ENCODE measurements around the gene MT3.

MT3 gene

DNA sequence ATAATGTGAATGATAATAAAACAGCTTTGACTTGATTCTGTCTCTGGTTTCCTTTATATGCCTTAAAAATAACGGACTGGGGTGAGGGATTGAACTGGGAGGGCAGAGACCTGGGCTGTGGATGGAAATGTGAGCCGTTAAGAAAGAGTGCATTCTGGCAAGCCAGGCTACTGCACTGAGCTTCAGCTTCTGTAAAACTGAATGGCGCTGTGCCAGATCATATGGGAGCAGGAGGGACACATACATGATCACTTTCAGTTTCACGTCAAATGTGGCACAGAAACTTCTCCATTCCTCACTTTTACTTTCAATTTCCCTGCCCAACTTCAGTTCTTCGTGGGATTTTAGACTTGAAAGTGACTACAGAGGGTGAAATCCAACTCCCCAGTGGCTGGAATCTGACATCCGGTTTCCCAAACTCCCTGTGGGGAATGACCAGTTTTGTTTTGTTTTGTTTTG is 20.2 kb downstream of the MT3 start:
- H3K27ac ChIP-seq (replicated peaks), result peak overlapping the region; percentile 69
- DNase-seq (ENCODE audit: low read depth in 1 of 2, low spot score in 1 of 2), result peak in 1 of 2 experiments; percentile 95
- H3K27me3 ChIP-seq (ENCODE audit: insufficient read depth, poor library complexity, severe bottlenecking), result no peaks in the 10 kb centered on the region
- TF ChIP-seq, protein P1, sequence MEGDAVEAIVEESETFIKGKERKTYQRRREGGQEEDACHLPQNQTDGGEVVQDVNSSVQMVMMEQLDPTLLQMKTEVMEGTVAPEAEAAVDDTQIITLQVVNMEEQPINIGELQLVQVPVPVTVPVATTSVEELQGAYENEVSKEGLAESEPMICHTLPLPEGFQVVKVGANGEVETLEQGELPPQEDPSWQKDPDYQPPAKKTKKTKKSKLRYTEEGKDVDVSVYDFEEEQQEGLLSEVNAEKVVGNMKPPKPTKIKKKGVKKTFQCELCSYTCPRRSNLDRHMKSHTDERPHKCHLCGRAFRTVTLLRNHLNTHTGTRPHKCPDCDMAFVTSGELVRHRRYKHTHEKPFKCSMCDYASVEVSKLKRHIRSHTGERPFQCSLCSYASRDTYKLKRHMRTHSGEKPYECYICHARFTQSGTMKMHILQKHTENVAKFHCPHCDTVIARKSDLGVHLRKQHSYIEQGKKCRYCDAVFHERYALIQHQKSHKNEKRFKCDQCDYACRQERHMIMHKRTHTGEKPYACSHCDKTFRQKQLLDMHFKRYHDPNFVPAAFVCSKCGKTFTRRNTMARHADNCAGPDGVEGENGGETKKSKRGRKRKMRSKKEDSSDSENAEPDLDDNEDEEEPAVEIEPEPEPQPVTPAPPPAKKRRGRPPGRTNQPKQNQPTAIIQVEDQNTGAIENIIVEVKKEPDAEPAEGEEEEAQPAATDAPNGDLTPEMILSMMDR (IDR thresholded peaks at IDR 0.05; ENCODE audit: insufficient read depth, low read length), result no peak
- TF ChIP-seq POLR2AphosphoS5 (IDR thresholded peaks at IDR 0.05; ENCODE audit: low read depth), result peak; percentile 64
- H3K4me3 ChIP-seq (replicated peaks; ENCODE audit: insufficient read depth, low read length), result peak overlapping the region; percentile 60

DNA sequence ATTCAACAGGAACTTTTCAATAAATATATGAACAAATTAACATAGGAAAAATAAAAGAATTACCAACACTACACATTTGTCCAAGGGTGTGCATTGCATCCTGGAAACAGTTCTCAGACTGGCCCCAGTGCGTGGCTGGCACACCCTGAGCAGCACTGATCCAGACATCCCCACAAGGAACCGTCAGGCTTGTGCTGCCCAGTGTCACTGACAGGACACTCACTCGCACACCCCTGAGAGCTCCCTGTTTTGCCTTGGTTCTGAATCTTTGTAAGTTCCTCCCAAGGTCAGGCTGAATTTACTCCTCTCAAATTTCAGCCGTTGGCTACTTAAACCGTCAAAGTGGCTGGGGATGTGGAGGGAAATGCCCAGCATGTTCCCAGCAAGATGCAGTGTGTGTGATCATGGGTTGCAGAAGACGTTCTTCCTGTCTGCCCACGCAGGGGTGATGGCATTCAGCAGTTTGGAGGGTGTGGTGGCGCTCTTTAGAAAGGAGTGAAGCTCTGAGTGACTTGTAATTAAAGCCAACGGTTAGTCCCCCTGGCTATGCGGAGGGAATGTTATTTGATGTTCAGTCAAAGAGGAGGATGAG is 20.8 kb downstream of the MT3 start:
- peak; percentile 45; the same call in 1 of the 2 replicates for TF ChIP-seq POLR2AphosphoS5 (IDR thresholded peaks at IDR 0.05; ENCODE audit: low read depth)
- TF ChIP-seq, protein P2, sequence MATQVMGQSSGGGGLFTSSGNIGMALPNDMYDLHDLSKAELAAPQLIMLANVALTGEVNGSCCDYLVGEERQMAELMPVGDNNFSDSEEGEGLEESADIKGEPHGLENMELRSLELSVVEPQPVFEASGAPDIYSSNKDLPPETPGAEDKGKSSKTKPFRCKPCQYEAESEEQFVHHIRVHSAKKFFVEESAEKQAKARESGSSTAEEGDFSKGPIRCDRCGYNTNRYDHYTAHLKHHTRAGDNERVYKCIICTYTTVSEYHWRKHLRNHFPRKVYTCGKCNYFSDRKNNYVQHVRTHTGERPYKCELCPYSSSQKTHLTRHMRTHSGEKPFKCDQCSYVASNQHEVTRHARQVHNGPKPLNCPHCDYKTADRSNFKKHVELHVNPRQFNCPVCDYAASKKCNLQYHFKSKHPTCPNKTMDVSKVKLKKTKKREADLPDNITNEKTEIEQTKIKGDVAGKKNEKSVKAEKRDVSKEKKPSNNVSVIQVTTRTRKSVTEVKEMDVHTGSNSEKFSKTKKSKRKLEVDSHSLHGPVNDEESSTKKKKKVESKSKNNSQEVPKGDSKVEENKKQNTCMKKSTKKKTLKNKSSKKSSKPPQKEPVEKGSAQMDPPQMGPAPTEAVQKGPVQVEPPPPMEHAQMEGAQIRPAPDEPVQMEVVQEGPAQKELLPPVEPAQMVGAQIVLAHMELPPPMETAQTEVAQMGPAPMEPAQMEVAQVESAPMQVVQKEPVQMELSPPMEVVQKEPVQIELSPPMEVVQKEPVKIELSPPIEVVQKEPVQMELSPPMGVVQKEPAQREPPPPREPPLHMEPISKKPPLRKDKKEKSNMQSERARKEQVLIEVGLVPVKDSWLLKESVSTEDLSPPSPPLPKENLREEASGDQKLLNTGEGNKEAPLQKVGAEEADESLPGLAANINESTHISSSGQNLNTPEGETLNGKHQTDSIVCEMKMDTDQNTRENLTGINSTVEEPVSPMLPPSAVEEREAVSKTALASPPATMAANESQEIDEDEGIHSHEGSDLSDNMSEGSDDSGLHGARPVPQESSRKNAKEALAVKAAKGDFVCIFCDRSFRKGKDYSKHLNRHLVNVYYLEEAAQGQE (IDR thresholded peaks at IDR 0.05; ENCODE audit: insufficient replicate concordance, low read depth), result no peak
- DNase-seq (ENCODE audit: low read depth in 1 of 2, low spot score in 1 of 2), result peak in 1 of 2 experiments; percentile 57
- no peak overlapping the region for H3K4me3 ChIP-seq (replicated peaks; ENCODE audit: insufficient read depth, low read length)
- peak overlapping the region; percentile 69 for H3K27ac ChIP-seq (replicated peaks)
- no peaks in the 10 kb centered on the region for H3K27me3 ChIP-seq (ENCODE audit: insufficient read depth, poor library complexity, severe bottlenecking)

DNA sequence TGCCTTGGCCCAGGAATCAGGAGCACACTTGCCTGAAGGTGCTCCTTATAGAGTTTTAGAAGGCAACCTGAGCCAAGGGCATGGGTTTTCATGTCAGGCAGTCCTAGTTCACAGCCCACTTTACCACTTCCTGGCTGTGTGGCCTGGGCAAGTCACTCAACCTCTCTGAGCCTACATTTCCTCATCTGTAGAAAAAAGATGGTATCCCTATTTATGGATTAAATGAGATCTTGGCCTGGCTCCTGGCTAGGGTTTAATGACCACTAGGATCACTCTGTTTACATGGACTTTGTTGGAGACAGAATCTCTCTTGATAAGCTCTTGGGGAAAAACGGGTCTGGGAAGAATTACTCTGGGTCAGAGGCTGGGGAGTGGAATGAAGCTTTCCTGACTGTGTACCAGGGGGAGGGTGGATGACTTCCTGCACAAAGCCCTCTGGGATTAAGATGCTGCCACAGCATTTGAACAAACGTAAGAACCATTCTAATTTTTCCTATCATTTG is 21.3 kb downstream of the MT3 start:
- no peak for DNase-seq (ENCODE audit: low read depth in 1 of 2, low spot score in 1 of 2)
- TF ChIP-seq POLR2AphosphoS5 (IDR thresholded peaks at IDR 0.05; ENCODE audit: low read depth) (no peak), GABPA (IDR thresholded peaks at IDR 0.05; ENCODE audit: low read depth) (no peak), SPI1 (IDR thresholded peaks at IDR 0.05; ENCODE audit: borderline replicate concordance, low read depth) (no peak)
- TF ChIP-seq, protein P2 (IDR thresholded peaks at IDR 0.05; ENCODE audit: insufficient replicate concordance, low read depth), result no peak
- TF ChIP-seq, protein P1 (IDR thresholded peaks at IDR 0.05; ENCODE audit: insufficient read depth, low read length), result no peak
- no peak overlapping the region for H3K4me3 ChIP-seq (replicated peaks; ENCODE audit: insufficient read depth, low read length)
- no peak overlapping the region; the same call in 1 of the 2 replicates for H3K27ac ChIP-seq (replicated peaks)
- H3K27me3 ChIP-seq (ENCODE audit: insufficient read depth, poor library complexity, severe bottlenecking), result no peaks in the 10 kb centered on the region

DNA sequence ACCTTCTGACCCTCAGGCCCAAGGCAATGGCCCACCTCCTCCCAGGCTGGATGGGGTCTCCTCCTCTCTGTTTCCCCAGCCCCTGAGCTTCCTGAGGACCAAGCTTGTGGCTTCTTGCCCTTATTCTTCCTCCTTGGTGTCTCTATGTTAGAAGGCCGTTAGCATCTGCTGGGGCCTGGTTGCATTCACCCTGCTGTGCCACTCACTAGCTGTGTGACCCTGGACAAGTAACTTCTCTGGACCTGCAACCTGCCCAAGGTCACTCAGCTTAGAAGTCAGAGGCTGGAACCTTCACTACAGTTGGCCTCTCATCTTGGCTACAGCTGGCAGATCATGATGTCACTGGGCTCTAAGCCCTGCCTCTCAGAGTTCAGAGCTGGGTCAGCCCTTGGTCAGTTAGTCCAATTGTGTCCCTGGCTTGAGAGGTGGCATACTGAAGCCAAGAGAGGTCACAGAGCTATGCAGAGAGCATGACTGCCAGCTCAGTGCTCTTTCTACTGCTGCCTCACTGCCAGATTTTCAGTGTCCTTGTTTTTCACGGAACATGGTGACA is 22.0 kb downstream of the MT3 start:
- DNase-seq (ENCODE audit: low read depth in 1 of 2, low spot score in 1 of 2), result no peak
- TF ChIP-seq POLR2AphosphoS5 (IDR thresholded peaks at IDR 0.05; ENCODE audit: low read depth), result no peak
- TF ChIP-seq SPI1 (IDR thresholded peaks at IDR 0.05; ENCODE audit: borderline replicate concordance, low read depth), result no peak
- no peak for TF ChIP-seq GABPA (IDR thresholded peaks at IDR 0.05; ENCODE audit: low read depth)
- TF ChIP-seq, protein P2 (IDR thresholded peaks at IDR 0.05; ENCODE audit: insufficient replicate concordance, low read depth), result no peak
- TF ChIP-seq, protein P1 (IDR thresholded peaks at IDR 0.05; ENCODE audit: insufficient read depth, low read length), result no peak
- Histone ChIP-seq H3K4me3 (replicated peaks; ENCODE audit: insufficient read depth, low read length) (no peak overlapping the region), H3K27ac (replicated peaks) (no peak overlapping the region), H3K27me3 (ENCODE audit: insufficient read depth, poor library complexity, severe bottlenecking) (no peaks in the 10 kb centered on the region)
